Endometrium (tissue), 2 donors: ENCODE results near the gene INTS12.

ENCODE experiments used
- FAIRE-seq: peaks from 2 replicates; lab custom pipeline; 2012; peaks lifted over from hg19 to GRCh38; lab: Jason Lieb, UNC
- donor health status: control.
- donor health status: control.

The INTS12 gene

DNA sequence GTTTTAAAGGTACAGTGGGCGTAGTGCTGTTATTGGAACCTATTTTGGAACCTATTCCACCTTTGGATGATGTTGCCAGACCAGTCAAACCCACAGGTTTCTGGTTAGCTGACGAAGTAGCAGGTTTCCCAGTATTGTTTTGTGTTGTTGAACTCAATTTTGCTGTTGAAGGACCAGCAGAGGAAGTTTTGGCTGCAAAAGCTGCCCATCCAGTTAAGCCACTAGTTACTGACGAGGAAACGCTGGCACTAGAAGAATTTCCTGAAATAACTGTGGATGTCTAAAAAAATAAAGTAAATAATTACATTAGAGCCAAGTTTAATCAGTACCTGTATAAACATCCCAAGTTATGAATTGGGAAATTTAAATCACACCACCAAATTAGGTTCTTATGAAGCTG lies 25.5 kb downstream of the INTS12 start:
- no peak for FAIRE-seq

DNA sequence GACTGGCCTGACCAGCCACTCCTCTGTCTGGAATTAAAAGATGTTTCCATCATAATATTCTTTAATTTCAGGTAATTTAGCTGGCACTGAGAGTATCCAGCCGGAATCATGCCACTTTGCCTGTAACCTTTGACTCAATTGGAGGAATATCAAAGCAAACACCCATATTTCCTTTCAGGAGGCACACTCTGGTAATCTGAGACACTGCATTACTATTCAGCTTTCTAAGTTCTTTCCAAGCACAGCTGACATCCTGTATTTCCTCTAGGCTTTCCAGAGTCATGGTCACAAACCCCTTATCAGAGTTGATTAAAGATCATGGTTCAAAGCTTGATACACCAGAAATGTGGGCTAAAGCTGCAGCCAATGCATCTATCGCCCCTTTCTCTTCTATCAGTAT lies 29.3 kb downstream of the INTS12 start:
- no peak for FAIRE-seq

DNA sequence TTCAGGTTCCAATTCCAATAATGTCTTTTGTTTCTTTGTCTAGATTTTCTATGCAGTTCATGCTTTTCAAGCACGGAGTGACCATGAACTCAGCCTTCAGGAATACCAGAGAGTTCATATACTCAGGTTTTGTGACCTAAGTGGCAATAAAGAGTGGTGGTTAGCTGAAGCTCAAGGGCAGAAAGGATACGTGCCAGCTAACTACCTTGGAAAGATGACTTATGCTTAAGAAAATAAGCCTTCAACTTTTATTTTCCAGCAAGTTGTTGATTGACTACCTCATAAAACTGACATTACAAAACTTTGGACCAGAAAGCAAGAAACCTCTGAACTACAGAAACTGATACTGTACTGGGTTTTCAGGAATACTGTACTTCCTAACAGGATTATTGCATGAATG lies 30.8 kb downstream of the INTS12 start:
- FAIRE-seq, result no peak

DNA sequence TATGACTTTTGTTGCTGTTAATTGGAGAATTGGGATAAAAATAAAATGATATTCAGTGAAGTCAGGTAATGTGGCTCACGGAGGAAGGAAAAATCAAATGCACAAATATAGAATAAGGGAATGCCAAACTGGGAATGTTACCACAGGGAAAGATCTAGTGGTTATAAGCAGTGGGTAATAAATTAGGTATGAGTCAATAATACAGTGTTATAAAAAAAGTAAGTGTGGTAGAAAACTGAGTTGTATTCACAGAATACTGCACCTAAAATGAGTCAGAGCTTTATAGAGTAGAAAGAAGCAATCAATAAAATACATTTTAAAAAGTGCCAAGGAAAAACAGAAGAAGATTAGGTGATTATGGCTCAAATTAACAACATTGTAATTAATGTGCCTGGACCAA lies 34.5 kb downstream of the INTS12 start:
- no peak for FAIRE-seq

DNA sequence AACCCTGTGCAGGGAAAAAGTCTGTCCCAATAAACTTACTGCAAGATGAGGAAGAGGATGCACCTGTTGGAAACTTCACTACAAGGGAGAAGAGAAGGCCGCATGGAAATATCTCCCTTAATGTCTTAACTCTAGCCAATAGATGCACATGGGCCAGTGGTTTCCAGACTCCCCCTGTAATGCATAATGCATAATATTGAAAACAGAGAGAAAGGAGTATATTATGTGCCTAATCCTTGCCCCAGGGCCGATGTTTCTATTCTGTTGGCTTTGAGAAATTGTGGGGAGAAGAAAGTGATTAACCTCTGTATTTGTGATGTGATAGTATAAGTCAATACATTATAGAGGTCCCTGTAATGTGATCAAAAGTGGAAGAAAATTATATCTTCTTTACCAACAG lies 37.2 kb downstream of the INTS12 start:
- no peak for FAIRE-seq

DNA sequence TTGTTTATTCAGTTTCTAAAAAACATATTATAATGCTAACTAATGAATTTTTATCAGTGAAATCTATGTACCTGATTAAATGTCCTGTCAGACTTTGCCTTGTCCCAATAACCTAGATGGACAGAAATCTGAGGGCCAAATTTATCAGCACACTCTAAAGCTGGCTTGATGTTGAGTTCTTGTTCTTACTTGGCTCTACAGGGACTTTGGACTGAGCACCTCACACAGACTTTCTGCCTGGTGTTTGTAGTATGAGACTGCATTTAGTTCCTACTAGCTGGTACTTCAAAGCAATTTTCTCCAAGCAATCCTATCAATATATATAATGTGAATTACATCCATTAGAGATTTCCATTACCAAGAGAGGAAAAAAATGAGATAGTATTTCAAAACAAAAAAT lies 37.8 kb downstream of the INTS12 start:
- no peak for FAIRE-seq

DNA sequence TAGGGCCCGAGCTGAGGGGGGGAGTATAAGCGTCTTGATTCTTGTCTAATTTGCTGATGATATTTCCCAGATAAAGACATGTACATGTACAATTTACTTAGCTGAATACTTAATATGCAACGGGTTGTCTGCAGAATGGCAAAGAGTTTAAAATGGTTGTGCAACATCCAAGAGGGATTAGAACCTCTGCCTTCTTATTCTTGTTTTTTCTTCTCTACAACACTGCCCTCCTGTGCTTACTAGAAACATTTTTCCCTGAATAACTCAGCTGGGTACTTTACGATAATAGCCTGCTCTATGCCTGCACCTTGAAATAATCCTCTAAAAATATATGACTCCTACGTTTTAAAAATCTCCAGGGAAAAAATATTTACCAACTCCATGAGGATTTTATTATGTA lies 41.8 kb downstream of the INTS12 start:
- no peak for FAIRE-seq

DNA sequence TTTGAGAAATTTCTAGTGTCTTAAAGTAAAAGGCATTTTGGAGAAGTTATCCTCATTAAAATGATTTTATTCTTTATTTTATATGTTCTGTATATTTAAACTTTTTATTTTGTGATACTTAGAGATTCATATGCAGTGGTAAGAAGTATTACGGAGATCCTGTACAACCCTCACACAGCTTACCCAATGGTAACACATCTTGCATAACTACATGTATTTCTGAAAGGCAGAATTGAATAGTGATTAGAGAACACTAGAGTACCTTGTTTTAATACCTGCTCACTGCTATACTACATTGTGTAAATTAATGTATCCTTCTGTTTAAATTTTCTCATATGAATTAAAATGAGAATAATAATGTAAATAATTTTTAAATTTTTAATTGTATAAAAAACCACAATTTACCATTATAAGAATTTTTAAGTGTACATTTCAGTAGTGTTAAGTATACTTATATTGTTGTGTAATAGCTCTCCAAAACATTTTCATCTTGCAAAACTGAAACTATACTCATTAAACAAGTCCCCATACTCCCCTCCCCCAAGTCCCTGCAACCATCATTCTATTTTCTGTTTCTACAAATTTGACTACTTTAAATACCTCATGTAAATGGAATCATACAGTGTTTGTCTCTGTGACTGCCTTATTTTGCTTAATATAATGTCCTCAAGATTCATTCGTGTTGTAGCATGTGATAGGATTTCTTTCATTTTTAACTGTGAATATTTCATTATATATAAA lies 45.4 kb downstream of the INTS12 start:
- no peak for FAIRE-seq

DNA sequence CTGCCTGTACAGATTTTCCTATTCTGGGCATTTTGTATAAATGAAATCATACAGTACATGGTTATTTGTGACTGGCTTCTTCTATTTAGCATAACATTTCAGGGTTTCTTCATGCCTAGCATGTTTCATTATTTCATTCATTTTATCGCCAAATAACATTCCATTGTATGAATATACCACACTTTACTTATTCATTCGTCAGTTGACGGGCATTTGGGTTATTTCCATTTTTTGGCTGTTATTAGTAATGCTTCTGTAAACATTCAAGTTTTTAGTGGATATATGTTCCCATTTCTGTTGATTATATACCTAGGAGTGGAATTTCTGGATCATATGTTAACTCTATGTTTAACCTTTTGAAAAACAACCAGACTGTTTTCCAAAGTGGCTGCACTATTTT lies 47.5 kb downstream of the INTS12 start:
- no peak for FAIRE-seq

DNA sequence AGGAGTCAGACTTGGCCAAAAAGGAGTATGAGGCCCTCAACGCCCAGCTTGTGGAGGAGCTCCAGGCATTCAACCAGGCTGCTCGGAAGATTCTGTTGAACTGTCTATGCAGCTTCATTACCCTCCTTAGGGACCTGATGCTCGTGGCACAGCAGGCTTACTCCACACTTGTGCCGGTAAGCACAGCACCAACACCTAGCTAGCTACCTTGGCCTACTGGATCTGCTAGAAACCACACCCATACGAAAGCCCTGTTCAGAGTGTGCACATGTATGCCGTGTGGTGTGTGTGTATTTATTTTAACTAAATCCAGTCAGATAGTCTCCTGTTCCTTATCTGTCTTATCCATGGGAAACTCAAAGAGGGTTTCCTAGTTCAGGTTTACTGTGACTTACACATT lies 49.3 kb downstream of the INTS12 start:
- FAIRE-seq, result no peak

DNA sequence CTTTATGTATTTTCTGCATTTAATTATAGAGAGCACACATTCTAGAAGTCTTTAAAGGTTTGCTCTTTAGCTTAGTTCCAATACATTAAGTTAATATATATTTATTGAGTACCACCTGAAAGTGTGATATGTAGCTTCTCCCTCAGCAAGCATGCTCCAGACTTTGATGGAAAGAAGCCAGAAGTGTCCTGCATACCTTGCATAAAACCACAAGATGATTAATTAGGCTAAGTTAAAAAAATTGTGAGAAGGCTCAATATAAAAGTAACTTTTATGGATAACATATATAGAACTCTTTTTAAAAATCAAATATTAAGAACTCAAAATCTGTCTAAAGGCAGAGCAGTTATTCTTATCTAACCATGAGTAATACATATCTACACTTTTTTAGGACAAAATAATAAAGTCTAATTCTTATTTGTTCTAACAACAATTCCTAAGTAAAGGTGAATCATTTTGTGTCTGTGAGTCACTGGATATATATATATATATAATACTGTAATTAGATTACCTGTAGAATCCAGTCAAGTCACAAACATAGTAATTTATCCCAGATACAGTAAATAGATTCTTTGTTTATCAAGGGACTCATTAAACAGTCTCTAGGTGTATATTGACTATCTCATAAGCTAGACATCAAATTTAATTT lies 51.2 kb downstream of the INTS12 start:
- FAIRE-seq, result no peak

DNA sequence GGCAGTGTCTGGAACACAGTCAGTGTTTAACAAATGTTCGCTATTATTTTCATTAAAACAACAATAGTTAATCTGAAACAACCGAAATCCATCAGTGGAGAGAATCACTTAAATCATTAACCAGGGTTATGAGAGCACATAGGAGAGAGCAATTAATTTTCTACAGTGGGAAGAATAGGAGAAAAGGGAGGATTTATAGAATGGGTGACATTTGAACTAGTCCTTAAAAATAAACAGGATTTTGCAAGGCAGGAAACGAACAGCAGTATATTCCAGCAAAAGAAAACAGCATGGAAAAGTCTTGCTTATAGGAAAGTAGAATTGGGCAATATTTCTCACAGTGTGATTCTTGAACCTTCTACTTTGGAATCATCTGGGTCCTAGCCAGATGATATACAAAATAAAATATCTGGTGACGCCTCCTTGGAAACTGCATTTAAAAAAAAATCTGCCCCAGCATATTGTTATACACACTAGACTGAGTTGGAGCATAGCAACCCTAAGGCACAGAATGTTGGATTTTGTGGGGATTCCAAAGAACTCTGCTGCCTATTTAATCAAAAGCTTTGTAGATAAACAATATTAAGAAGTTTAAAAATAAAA lies 56.1 kb downstream of the INTS12 start:
- no peak for FAIRE-seq

DNA sequence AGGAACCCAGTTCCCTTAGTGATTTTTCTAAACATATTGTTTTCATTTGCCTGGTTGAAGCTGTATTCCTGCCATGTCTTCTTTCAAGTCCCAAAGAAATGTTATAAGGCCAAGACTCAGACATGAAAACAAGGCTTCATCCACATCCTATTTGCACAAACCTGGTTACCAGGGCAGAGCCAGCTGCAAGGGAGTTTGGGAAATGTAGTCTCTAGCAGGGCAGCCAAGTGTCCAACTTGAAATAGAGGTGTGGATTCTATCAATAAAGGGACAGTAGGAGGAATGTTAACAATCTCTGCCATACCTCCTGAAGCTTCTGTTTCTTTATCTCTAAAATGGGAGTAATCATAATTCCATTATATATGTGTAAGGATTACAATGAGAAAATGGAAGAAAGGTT lies 56.6 kb downstream of the INTS12 start:
- FAIRE-seq, result no peak

DNA sequence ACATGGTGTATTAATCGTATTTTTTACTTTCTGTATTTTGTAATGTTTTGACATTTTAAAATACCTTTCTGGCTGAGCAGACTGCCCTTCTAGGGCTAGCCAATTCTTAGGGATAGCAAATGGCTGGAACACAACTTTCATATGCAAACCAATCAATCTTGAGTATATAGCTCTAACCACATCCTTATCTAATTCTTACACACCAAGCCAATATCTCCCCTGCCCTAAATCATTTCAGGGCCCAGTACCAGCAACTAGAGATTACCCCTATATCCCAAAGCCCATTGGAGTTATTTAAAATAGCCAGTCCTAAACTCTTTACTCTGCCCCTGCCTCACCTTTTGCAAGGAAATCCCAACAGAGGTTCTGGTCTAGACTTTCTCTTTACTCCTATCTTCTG lies 58.3 kb downstream of the INTS12 start:
- no peak for FAIRE-seq

DNA sequence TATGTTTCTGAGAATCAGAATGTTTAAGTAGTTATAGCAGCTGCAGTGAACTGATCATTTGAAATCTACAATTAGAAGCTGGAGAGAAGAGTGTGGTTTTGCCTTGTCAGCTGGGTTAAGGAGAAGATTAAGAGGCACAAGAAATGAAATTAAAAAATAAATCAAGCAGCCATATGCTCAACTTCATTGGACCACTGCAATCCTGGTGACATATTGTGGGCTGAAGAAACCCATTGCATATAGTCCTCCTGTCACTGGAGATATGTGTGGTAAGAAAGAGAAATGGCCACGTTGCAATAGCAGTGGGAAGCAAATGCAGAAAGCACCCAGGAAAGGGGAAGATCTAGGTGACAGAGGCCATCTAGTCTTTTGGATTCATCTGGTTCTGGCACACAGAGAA lies 63.0 kb downstream of the INTS12 start:
- FAIRE-seq, result no peak

DNA sequence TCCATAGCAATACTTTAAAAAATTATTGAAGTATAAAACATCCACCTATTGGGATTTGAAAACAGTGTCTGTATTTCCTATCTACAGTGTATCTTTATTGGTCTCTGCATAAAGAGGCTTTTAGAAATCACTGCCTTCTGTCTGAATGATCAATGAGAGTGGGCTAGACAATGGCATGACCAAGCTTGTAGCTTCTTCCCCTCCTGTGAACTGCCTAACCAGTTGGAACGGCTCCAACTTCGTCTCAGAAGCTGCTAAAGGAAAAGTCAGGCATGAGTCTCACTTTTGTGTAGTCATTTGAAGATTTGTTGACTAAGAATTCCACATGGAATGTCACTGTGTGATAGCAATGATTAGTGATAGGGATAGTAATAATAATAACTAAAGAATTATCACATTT lies 64.2 kb downstream of the INTS12 start:
- FAIRE-seq, result no peak

DNA sequence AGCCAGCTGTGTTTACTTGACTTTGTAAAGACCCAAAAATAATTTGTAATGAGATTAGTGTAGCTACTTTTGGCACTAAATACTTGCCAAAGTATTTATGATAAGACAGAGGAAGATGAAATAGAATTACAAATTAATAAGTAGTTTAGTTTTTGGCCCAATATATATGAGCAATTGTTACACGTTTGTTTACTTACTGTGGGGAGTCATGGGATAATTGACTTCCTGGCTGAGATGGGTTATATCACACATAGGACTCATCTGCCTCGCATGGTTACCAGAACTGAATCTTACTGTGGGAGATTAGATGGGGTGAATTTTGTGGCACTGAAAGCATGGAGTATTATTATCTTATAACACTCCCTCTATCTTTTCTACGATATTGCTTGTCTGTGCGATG lies 66.6 kb downstream of the INTS12 start:
- FAIRE-seq, result no peak

DNA sequence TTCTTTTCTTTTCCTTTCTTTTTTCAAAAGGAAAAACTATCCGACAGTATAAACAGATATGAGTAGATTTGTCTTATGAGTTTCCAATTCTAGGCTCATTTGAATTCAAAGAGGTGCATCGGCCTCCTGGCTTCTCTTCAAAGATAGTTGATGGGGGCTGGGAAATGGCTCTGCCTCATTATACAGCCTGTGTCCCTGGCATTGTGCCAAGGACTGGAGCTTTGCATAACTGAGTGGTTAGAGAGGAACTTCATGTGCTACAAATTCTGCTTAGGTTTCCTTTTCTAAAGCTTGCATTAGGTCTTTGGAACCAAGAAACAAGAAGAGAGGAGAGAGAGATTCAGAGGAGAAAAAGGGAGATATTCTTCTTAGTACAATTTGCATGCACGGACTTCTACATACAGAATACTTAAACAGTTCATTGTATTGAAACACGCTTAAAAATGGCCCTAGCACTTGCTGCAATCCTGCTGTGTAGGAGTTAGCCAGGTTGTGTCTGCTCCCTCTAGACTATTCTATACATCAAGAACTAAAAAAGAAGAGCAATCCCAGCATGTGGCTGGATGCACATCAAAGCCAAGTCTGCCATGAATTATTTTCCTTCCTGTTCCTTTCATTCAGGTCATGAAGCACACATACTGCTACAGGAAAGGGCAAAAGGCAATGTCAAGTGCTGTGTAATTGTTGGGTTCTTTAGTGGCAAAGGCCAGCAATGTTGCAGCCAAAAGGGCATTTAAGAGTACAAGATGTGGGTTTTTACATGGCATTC lies 70.9 kb downstream of the INTS12 start:
- FAIRE-seq, result no peak

DNA sequence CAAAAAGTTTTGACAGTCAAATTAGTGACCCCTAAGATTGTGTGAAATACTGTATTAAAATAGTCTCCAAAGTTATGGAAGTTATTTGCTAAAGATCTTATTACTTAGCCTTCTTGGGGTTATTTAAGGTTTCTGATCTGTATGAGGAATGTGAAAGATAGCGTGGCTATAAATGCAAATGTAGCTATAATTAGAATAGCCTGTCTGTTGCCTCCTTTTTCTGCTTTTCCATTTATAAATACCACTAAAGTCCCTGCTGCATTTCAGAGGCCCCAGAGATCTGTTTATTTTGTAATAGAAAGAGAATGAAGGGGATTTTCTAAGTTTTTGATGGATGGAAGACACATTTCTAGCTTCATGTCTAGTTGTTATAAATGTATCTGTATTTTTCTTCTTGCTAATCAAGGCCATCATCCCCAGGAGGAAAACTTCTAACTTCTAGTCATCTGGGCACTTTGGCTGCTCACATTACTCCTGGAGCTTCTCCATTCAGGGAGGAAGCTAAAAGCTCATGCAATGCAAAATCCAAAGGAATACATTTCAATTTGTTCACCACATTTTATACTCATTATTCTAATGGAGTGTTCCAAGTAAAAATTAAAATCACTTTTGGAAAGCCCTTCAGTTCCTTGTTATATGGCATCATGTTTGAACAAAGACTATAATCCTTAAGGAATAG lies 73.9 kb downstream of the INTS12 start:
- FAIRE-seq, result no peak

DNA sequence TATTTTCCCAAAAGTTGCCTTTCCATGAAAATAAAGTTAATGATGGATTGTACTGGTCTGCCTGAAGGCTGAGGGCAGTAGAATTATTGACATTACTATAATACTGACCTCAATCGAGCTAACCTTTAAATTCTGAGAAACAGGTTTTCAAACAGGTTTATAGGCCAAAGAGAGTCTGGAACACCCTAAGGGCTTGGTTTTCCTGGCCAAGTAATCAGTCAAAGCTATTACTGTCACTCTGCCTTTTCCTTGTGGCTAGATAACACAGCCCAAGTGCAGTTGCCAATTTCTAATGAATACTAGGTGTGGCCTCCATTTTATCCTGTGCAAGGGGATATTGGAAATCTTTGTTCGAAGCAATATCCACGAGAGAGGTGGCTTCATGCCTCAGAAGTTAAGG lies 75.2 kb downstream of the INTS12 start:
- no peak for FAIRE-seq
